Immature natural killer cell (primary cell): ENCODE data around the gene FAT1. TPM values are rescaled to one million over a fixed set of nuclear protein-coding genes. Genes with fewer than 3 reads are reported as not detected.

Source experiments
- DNase-seq, 3 donors: peaks; one replicate each; pipeline ENCODE4 v3.0.0; 2022; ENCODE audit warnings: mixed read lengths in 1 of 3
- H3K27ac Mint-ChIP-seq, 6 donors: one replicate each; pipeline ENCODE4 v1.8.0; 2020; ENCODE audit warnings: mixed read lengths in 6 of 6, mild to moderate bottlenecking in 5 of 6, inconsistent platforms in 4 of 6, moderate library complexity in 3 of 6
- H3K27me3 Mint-ChIP-seq, 3 donors: one replicate each; pipeline ENCODE4 v1.8.0; 2020 to 2021; ENCODE audit warnings: low read depth in 3 of 3, mild to moderate bottlenecking in 3 of 3, mixed read lengths in 3 of 3, moderate library complexity in 3 of 3, inconsistent platforms in 1 of 3
- H3K36me3 Mint-ChIP-seq, 3 donors: one replicate each; pipeline ENCODE4 v1.8.0; 2020; ENCODE audit warnings: mixed read lengths in 3 of 3, inconsistent platforms in 2 of 3, mild to moderate bottlenecking in 2 of 3
- H3K4me1 Mint-ChIP-seq, 2 donors: one replicate each; pipeline ENCODE4 v1.8.0; 2020; ENCODE audit warnings: inconsistent platforms in 2 of 2, mild to moderate bottlenecking in 2 of 2, mixed read lengths in 2 of 2, moderate library complexity in 1 of 2
- H3K4me3 Mint-ChIP-seq, 5 donors: one replicate each; pipeline ENCODE4 v1.8.0; 2020; ENCODE audit warnings: mild to moderate bottlenecking in 5 of 5, mixed read lengths in 5 of 5, inconsistent platforms in 3 of 5, moderate library complexity in 3 of 5
- H3K9me3 Mint-ChIP-seq, 6 donors: one replicate each; pipeline ENCODE4 v1.8.0; 2020; ENCODE audit warnings: mild to moderate bottlenecking in 6 of 6, mixed read lengths in 6 of 6, inconsistent platforms in 4 of 6, moderate library complexity in 3 of 6
- polyA plus RNA-seq, 3 donors: library from polyadenylated mRNA; unstranded; fragments of 300-500 nt; fragmentation: Illumina TruSeq; gene quantifications; one replicate each; pipeline ENCODE4 v1.2.3, GENCODE V29; 2021

The FAT1 gene
- polyA plus RNA-seq, 3 donors from 2014 or later, result not detected

GRCh38 chr4:186554914-186555827 lies 168.5 kb downstream of the FAT1 start, which contains the start of gene MTNR1A:
MTNR1A (minus strand) TSS chr4:186555567; CDS start chr4:186555365, 202 bp downstream.
- Mint-ChIP-seq H3K4me1 (no peaks in the 10 kb centered on the region), H3K27ac (no peak within 1 kb of the TSS), H3K27me3 (peaks cover 4 to 8% (median 5%) of the 10 kb centered on the region in 3 donors), H3K36me3 (peaks cover 0 to 3% (median 3%) of the 10 kb centered on the region in 3 donors), H3K4me3 (no peak within 1 kb of the TSS), H3K9me3 (peaks cover 0 to 18% (median 4%) of the 10 kb centered on the region in 6 donors)
- DNase-seq, result no peak

GRCh38 chr4:186554539-186554913 lies 169.1 kb downstream of the FAT1 start:
- H3K27me3 Mint-ChIP-seq, result peaks cover 4 to 8% (median 5%) of the 10 kb centered on the region in 3 donors
- no peak for DNase-seq
- H3K36me3 Mint-ChIP-seq, result peaks cover 0 to 3% (median 3%) of the 10 kb centered on the region in 3 donors
- no peaks in the 10 kb centered on the region for H3K4me1 Mint-ChIP-seq
- H3K4me3 Mint-ChIP-seq, result no peak overlapping the region
- no peak overlapping the region for H3K27ac Mint-ChIP-seq
- peaks cover 0 to 18% (median 4%) of the 10 kb centered on the region in 6 donors for H3K9me3 Mint-ChIP-seq

GRCh38 chr4:186553717-186554116 lies 169.9 kb downstream of the FAT1 start:
- no peak overlapping the region for H3K4me3 Mint-ChIP-seq
- no peak for DNase-seq
- no peaks in the 10 kb centered on the region for H3K4me1 Mint-ChIP-seq
- H3K9me3 Mint-ChIP-seq, result peaks cover 0 to 18% (median 4%) of the 10 kb centered on the region in 6 donors
- no peak overlapping the region for H3K27ac Mint-ChIP-seq
- H3K27me3 Mint-ChIP-seq, result peaks cover 4 to 8% (median 5%) of the 10 kb centered on the region in 3 donors
- H3K36me3 Mint-ChIP-seq, result peaks cover 0 to 3% (median 3%) of the 10 kb centered on the region in 3 donors

GRCh38 chr4:186551849-186552248 lies 171.8 kb downstream of the FAT1 start:
- no peak overlapping the region for H3K4me3 Mint-ChIP-seq
- peaks cover 3 to 4% (median 3%) of the 10 kb centered on the region in 3 donors for H3K36me3 Mint-ChIP-seq
- H3K27me3 Mint-ChIP-seq, result peaks cover 4 to 8% (median 5%) of the 10 kb centered on the region in 3 donors
- no peaks in the 10 kb centered on the region for H3K4me1 Mint-ChIP-seq
- DNase-seq, result no peak
- no peak overlapping the region for H3K27ac Mint-ChIP-seq
- peaks cover 2 to 24% (median 9%) of the 10 kb centered on the region in 6 donors for H3K9me3 Mint-ChIP-seq

- peaks cover 0 to 2% (median 0%) of the 10 kb centered on the region in 3 donors for H3K27me3 Mint-ChIP-seq
Measured at GRCh38 chr4:186545436-186545835, 178.2 kb downstream of the FAT1 start.

GRCh38 chr4:186543206-186543605 lies 180.4 kb downstream of the FAT1 start:
- peaks cover 0 to 4% (median 0%) of the 10 kb centered on the region in 3 donors for H3K36me3 Mint-ChIP-seq
- H3K4me1 Mint-ChIP-seq, result no peaks in the 10 kb centered on the region
- H3K27ac Mint-ChIP-seq, result no peak overlapping the region
- no peak for DNase-seq
- H3K4me3 Mint-ChIP-seq, result no peak overlapping the region
- peaks cover 2 to 18% (median 7%) of the 10 kb centered on the region in 6 donors for H3K9me3 Mint-ChIP-seq
- peaks cover 0 to 2% (median 0%) of the 10 kb centered on the region in 3 donors for H3K27me3 Mint-ChIP-seq

More at GRCh38 chr4:186545436-186545835, 178.2 kb downstream of the FAT1 start:
- Mint-ChIP-seq H3K36me3 (peaks cover 0 to 4% (median 0%) of the 10 kb centered on the region in 3 donors), H3K9me3 (peaks cover 2 to 11% (median 5%) of the 10 kb centered on the region in 6 donors), H3K27ac (no peak overlapping the region), H3K4me1 (no peaks in the 10 kb centered on the region), H3K4me3 (no peak overlapping the region)
- no peak for DNase-seq

GRCh38 chr4:186541801-186542200 lies 181.9 kb downstream of the FAT1 start:
- H3K36me3 Mint-ChIP-seq, result no peaks in the 10 kb centered on the region
- peaks cover 0 to 2% (median 0%) of the 10 kb centered on the region in 3 donors for H3K27me3 Mint-ChIP-seq
- H3K4me3 Mint-ChIP-seq, result no peak overlapping the region
- H3K27ac Mint-ChIP-seq, result no peak overlapping the region
- no peaks in the 10 kb centered on the region for H3K4me1 Mint-ChIP-seq
- no peak for DNase-seq
- peaks cover 0 to 13% (median 3%) of the 10 kb centered on the region in 6 donors for H3K9me3 Mint-ChIP-seq

- no peaks in the 10 kb centered on the region for H3K4me1 Mint-ChIP-seq
- no peaks in the 10 kb centered on the region for H3K27me3 Mint-ChIP-seq
- no peak for DNase-seq
- H3K4me3 Mint-ChIP-seq, result no peak overlapping the region
- H3K27ac Mint-ChIP-seq, result no peak overlapping the region
- no peaks in the 10 kb centered on the region for H3K36me3 Mint-ChIP-seq
- H3K9me3 Mint-ChIP-seq, result peaks cover 0 to 25% (median 7%) of the 10 kb centered on the region in 6 donors
Measured at GRCh38 chr4:186537843-186538521, 185.7 kb downstream of the FAT1 start.

Other genes with a start within 250 kb of the FAT1 start
- gene MTNR1A, start 168.3 kb downstream of the FAT1 start, polyA plus RNA-seq, result not detected